ENCODE results near the gene KCNQ2. TPM values are rescaled to one million over a fixed set of nuclear protein-coding genes. Genes with fewer than 3 reads are reported as not detected.

Gene KCNQ2
- polyA plus RNA-seq, 1 donor: 5.2 TPM

GRCh38 chr20:63352811-63353221 lies 119.6 kb downstream of the KCNQ2 start:
- Histone ChIP-seq H3K9me3 (ENCODE audit: control insufficient read depth, low read depth, low read length) (peaks cover 7% of the 10 kb centered on the region), H3K36me3 (ENCODE audit: control insufficient read depth, insufficient read depth, low read length) (no peaks in the 10 kb centered on the region), H3K27ac (ENCODE audit: low read length) (no peak overlapping the region), H3K4me1 (ENCODE audit: control insufficient read depth, insufficient read depth, low read length) (no peaks in the 10 kb centered on the region), H3K4me3 (ENCODE audit: low read length) (no peak overlapping the region), H3K27me3 (ENCODE audit: control insufficient read depth, insufficient read depth, low read length) (no peaks in the 10 kb centered on the region)
- no peak for DNase-seq
- no CpG with 5 or more reads among the region's 12 CpGs for WGBS (ENCODE audit: insufficient coverage, low lambda C conversion rate)

- no peaks in the 10 kb centered on the region for H3K36me3 ChIP-seq (ENCODE audit: control insufficient read depth, insufficient read depth, low read length)
- H3K4me3 ChIP-seq (ENCODE audit: low read length): no peak overlapping the region
- peaks cover 8% of the 10 kb centered on the region for H3K9me3 ChIP-seq (ENCODE audit: control insufficient read depth, low read depth, low read length)
- WGBS (ENCODE audit: insufficient coverage, low lambda C conversion rate): no CpG with 5 or more reads among the region's 28 CpGs
- H3K27ac ChIP-seq (ENCODE audit: low read length): no peak overlapping the region
- DNase-seq: no peak
- H3K27me3 ChIP-seq (ENCODE audit: control insufficient read depth, insufficient read depth, low read length): no peaks in the 10 kb centered on the region
- no peaks in the 10 kb centered on the region for H3K4me1 ChIP-seq (ENCODE audit: control insufficient read depth, insufficient read depth, low read length)
Observed at GRCh38 chr20:63351811-63352591, 120.5 kb downstream of the KCNQ2 start.

GRCh38 chr20:63351326-63351700 lies 121.1 kb downstream of the KCNQ2 start:
- no peaks in the 10 kb centered on the region for H3K27me3 ChIP-seq (ENCODE audit: control insufficient read depth, insufficient read depth, low read length)
- H3K4me1 ChIP-seq (ENCODE audit: control insufficient read depth, insufficient read depth, low read length): peaks cover 3% of the 10 kb centered on the region
- H3K27ac ChIP-seq (ENCODE audit: low read length): no peak overlapping the region
- WGBS (ENCODE audit: insufficient coverage, low lambda C conversion rate): no CpG with 5 or more reads among the region's 12 CpGs
- H3K4me3 ChIP-seq (ENCODE audit: low read length): no peak overlapping the region
- DNase-seq: no peak
- H3K9me3 ChIP-seq (ENCODE audit: control insufficient read depth, low read depth, low read length): peaks cover 8% of the 10 kb centered on the region
- no peaks in the 10 kb centered on the region for H3K36me3 ChIP-seq (ENCODE audit: control insufficient read depth, insufficient read depth, low read length)

- Histone ChIP-seq H3K27me3 (ENCODE audit: control insufficient read depth, insufficient read depth, low read length) (no peaks in the 10 kb centered on the region), H3K4me1 (ENCODE audit: control insufficient read depth, insufficient read depth, low read length) (peaks cover 8% of the 10 kb centered on the region), H3K4me3 (ENCODE audit: low read length) (no peak overlapping the region), H3K27ac (ENCODE audit: low read length) (no peak overlapping the region), H3K9me3 (ENCODE audit: control insufficient read depth, low read depth, low read length) (peaks cover 8% of the 10 kb centered on the region), H3K36me3 (ENCODE audit: control insufficient read depth, insufficient read depth, low read length) (no peaks in the 10 kb centered on the region)
- no peak for DNase-seq
- no CpG with 5 or more reads among the region's 46 CpGs for WGBS (ENCODE audit: insufficient coverage, low lambda C conversion rate)
Observed at GRCh38 chr20:63350597-63351325, 121.7 kb downstream of the KCNQ2 start.

Other genes with a start within 250 kb of the KCNQ2 start
- gene BIRC7, start 236.8 kb downstream of the KCNQ2 start, polyA plus RNA-seq: 2.6 TPM
- gene NKAIN4, start 218.2 kb downstream of the KCNQ2 start, polyA plus RNA-seq: 6.8 TPM
- gene ARFGAP1, start 199.8 kb downstream of the KCNQ2 start, polyA plus RNA-seq: 76.3 TPM
- 7.2 TPM for gene COL20A1, start 179.5 kb downstream of the KCNQ2 start, polyA plus RNA-seq
- 0.45 TPM for gene CHRNA4, start 111.3 kb downstream of the KCNQ2 start, polyA plus RNA-seq
- 29.7 TPM for gene EEF1A2, start 26.4 kb upstream of the KCNQ2 start, polyA plus RNA-seq
- 234 TPM for gene PPDPF, start 48.1 kb upstream of the KCNQ2 start, polyA plus RNA-seq
- 0.31 TPM for gene PTK6, start 64.7 kb upstream of the KCNQ2 start, polyA plus RNA-seq
- gene SRMS, start 75.1 kb upstream of the KCNQ2 start, polyA plus RNA-seq: 0.16 TPM
- 0.34 TPM for gene FNDC11, start 81.5 kb upstream of the KCNQ2 start, polyA plus RNA-seq
- gene HELZ2, start 101.6 kb upstream of the KCNQ2 start, polyA plus RNA-seq: 13.0 TPM
- 10.5 TPM for gene GMEB2, start 154.4 kb upstream of the KCNQ2 start, polyA plus RNA-seq
- 23.1 TPM for gene STMN3, start 180.8 kb upstream of the KCNQ2 start, polyA plus RNA-seq
- 12.2 TPM for gene RTEL1, start 185.7 kb upstream of the KCNQ2 start, polyA plus RNA-seq
- 1.9 TPM for gene TNFRSF6B, start 224.0 kb upstream of the KCNQ2 start, polyA plus RNA-seq
- 22.2 TPM for gene ARFRP1, start 235.3 kb upstream of the KCNQ2 start, polyA plus RNA-seq
- 20.1 TPM for gene ZGPAT, start 235.4 kb upstream of the KCNQ2 start, polyA plus RNA-seq

Measured in large intestine (tissue), 3 donors.